Measurements from ENCODE around the gene PKD1.

DNA sequence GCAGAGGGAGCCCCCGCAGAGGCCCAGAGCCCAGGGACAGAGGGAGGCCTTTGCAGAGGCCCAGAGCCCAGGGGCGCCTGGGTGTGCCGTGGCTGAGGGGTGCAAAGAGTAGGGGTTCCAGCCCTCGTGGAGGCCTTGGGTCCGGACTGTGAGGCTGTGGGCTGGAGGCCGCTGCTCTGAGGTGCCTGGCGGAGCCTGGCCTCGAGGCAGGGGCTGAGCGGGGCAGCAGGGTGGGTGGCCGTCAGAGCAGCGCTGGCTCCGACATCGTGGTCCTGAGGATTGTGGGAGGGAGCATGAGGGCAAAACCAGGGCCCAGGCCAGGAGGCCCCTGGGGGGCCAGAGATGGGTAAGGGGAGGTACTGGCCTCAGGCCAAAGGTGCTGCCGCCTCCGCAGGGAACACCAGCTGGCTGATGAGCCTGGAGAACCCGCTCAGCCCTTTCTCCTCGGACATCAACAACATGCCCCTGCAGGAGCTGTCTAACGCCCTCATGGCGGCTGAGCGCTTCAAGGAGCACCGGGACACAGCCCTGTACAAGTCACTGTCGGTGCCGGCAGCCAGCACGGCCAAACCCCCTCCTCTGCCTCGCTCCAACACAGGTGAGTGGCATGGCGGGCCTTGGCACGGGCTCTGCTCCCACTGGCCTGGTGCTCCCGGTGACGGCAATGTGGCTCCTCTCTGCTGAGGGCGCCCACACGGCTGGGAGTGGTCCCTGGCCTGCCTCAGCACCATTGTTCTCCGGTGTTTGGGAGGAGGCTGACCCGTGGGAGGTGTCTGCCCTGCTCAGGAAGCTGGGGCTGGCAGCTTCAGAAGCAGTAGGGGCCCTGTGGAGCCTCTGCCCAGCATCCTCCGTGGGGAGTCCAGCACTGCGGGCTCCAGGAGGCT, 54.3 kb downstream of the PKD1 start:
- no peak for TF ChIP-seq EP300 (IDR thresholded peaks at IDR 0.05)
- TF ChIP-seq, protein P1, sequence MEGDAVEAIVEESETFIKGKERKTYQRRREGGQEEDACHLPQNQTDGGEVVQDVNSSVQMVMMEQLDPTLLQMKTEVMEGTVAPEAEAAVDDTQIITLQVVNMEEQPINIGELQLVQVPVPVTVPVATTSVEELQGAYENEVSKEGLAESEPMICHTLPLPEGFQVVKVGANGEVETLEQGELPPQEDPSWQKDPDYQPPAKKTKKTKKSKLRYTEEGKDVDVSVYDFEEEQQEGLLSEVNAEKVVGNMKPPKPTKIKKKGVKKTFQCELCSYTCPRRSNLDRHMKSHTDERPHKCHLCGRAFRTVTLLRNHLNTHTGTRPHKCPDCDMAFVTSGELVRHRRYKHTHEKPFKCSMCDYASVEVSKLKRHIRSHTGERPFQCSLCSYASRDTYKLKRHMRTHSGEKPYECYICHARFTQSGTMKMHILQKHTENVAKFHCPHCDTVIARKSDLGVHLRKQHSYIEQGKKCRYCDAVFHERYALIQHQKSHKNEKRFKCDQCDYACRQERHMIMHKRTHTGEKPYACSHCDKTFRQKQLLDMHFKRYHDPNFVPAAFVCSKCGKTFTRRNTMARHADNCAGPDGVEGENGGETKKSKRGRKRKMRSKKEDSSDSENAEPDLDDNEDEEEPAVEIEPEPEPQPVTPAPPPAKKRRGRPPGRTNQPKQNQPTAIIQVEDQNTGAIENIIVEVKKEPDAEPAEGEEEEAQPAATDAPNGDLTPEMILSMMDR (IDR thresholded peaks at IDR 0.05) = no peak

All from suprapubic skin (tissue), 3 donors.